DMS114 treated with DMSO at 0.1 percent for 48 hours (cell line): ENCODE measurements around the gene JADE2.
A peak's percentile ranks its signal among the peaks of the same experiment; 100 is the strongest.

Experiments
- DNase-seq: peaks from one replicate; lab custom pipeline; 2025; ENCODE audit not compliant: unreplicated experiment; lab: John Stamatoyannopoulos, UW

Gene JADE2

GRCh38 chr5:134626369-134627014, 101.0 kb downstream of the JADE2 start:
- peak; percentile 17 for DNase-seq
